AG04449 (cell line): ENCODE data around the gene CCL19.

Experiments
- CTCF ChIA-PET: fragments of 350-600 bp; formaldehyde crosslinking; extraction: SDS; loops from one replicate; lab custom pipeline; 2021; ENCODE audit warnings: antibody characterized with exemption; lab: Yijun Ruan, JAX
- POLR2A ChIA-PET: fragments of 400-600, 350-600 bp; formaldehyde crosslinking; extraction: SDS; loops from one replicate; lab custom pipeline; 2020; ENCODE audit warnings: antibody characterized with exemption, inconsistent platforms; lab: Yijun Ruan, JAX
- DNase-seq: peaks from one replicate; pipeline ENCODE4 v3.0.0-alpha.2; 2010; ENCODE audit warnings: low read depth, low spot score
- H3K4me3 ChIP-seq: 2 replicates; pipeline ENCODE4 v1.5.1; 2011; ENCODE audit warnings: low read depth, mild to moderate bottlenecking, control low read depth, low read length
- TF ChIP-seq, protein P1 (sequence below): IDR thresholded peaks from one replicate; pipeline ENCODE4 v1.5.1; 2011; ENCODE audit warnings: mild to moderate bottlenecking, moderate library complexity, low read length, control low read depth, inconsistent platforms; ENCODE audit not compliant: insufficient read depth; ENCODE audit errors: missing control alignments

CCL19 gene

DNA sequence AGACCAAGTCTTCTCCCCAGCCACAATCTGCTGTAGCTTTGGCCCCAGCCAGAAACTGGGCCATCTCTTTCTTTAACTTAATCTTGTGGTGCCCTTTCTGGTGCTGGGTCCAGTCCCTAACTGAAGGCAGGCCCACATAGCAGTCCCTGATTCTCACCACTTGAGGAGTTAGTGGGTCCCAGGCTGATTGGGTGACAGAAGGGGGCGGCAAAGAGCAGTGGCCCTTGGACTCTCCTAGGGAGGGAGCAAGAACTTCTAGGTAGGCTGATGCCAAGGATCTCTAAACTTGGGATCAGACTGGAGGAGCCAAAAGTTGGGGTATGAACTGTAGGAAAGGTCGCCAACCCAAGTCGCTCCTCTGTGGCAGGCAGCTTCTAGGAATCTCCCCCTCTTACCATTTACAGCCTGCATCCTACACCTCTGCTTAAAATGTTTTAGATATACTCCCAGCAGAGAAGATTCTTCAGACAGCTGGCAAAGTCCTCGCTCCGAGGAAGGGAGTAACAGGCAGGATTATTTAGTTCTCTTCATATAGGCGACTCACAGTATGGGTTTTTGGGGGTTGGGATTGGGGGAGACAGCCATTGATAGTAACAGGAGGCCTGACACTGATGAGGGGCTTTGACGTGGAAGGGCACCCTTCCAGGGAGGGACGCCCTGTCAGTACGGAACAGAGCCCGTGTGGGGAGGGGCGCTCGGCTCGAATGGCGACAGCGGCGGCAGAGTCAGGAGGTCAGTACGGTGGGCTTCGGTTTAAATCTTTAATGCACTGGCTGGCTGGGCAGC, 26.6 kb downstream of the CCL19 start:
- DNase-seq = no peak
- peak overlapping the region; percentile 63 for H3K4me3 ChIP-seq
- CTCF ChIA-PET = interaction anchor here (0.7 to 8.4 kb wide), 16 partner anchors 11 to 61 kb away, joined by 3 to 153 read pairs (median 5); partner anchors contain the start of genes CCL19, CCL21, GALT and IL11RA
- TF ChIP-seq, protein P1, sequence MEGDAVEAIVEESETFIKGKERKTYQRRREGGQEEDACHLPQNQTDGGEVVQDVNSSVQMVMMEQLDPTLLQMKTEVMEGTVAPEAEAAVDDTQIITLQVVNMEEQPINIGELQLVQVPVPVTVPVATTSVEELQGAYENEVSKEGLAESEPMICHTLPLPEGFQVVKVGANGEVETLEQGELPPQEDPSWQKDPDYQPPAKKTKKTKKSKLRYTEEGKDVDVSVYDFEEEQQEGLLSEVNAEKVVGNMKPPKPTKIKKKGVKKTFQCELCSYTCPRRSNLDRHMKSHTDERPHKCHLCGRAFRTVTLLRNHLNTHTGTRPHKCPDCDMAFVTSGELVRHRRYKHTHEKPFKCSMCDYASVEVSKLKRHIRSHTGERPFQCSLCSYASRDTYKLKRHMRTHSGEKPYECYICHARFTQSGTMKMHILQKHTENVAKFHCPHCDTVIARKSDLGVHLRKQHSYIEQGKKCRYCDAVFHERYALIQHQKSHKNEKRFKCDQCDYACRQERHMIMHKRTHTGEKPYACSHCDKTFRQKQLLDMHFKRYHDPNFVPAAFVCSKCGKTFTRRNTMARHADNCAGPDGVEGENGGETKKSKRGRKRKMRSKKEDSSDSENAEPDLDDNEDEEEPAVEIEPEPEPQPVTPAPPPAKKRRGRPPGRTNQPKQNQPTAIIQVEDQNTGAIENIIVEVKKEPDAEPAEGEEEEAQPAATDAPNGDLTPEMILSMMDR = peak; percentile 97
- POLR2A ChIA-PET = interaction anchor here (1.2 to 2.1 kb wide), 3 partner anchors 9 to 18 kb away, joined by 5 to 11 read pairs (median 8); partner anchors contain the start of genes GALT and IL11RA

DNA sequence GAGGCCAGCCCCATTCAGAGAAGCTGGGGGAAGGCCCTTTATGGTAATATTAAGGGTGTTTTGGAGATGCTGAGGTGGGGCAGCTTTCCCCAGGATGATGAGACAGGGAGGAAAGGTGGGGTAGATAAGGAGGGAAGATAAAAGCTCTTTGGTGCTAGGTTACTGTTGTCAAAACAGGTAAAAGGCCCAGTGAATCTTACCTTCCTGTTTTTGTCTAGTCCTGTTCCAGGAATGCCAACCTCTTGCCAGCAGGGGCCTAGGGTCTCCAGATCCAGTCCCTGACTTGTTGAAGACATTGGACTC, 27.8 kb downstream of the CCL19 start:
- no peak for DNase-seq
- TF ChIP-seq, protein P1 = no peak
- CTCF ChIA-PET = interaction anchor here (0.7 to 8.4 kb wide), 8 partner anchors 12 to 72 kb away, joined by 3 to 153 read pairs (median 4); partner anchors contain the start of genes CCL21, GALT, IL11RA and RPP25L
- no peak overlapping the region for H3K4me3 ChIP-seq
- POLR2A ChIA-PET = interaction anchor here (0.8 kb wide), 1 partner anchor 16 kb away, joined by 3 read pairs; the partner anchor contains the start of gene GALT

DNA sequence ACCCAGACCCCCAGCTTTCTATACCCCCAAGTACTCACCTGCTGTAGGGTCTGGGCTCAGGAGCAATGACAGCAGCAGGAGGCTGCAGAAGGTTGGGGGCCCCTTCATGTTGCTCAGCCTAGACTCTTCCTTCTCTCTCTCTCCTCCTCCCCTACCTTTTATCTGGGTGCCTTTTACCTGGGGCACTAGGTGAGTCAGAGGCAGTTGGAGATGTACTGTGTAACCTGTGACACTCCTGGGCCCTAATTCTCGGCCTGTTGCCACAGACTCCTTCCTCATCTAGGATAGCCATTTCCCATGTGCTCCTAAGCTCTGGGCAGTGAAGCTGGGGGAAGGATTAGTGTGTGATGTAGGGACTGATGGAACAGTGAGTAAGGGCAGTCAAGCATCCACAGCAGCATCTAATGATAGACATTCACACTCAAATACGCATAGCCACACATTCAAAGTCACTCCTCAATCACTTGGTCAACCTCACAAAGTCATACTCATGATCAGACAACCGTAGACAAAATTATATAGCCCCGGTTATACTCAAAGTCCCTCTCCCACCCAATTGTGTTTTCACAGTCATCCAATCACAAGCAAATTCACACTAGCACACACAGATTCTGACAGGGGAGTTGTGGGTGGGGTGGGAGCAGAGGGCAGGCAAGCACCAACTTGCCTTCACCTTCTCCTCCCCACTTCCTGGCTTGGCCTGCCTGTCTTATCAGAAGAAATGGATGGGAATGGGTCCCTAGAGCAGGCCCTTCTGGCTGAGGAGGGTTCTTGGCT, 28.4 kb downstream of the CCL19 start, which contains the start of gene CCL27:
CCL27 (minus strand) TSS at position 132 of the 777 bp plus-strand sequence; CDS start at position 108, 24 bp downstream.
- no peak for DNase-seq
- no peak within 1 kb of the TSS for H3K4me3 ChIP-seq
- POLR2A ChIA-PET = interaction anchor here (0.8 kb wide), 1 partner anchor 16 kb away, joined by 3 read pairs; the partner anchor contains the start of gene GALT
- TF ChIP-seq, protein P1 = no peak
- CTCF ChIA-PET = interaction anchor here (0.7 to 8.4 kb wide), 9 partner anchors 13 to 71 kb away, joined by 3 to 153 read pairs (median 4); partner anchors contain the start of genes CCL21, GALT, IL11RA and RPP25L

DNA sequence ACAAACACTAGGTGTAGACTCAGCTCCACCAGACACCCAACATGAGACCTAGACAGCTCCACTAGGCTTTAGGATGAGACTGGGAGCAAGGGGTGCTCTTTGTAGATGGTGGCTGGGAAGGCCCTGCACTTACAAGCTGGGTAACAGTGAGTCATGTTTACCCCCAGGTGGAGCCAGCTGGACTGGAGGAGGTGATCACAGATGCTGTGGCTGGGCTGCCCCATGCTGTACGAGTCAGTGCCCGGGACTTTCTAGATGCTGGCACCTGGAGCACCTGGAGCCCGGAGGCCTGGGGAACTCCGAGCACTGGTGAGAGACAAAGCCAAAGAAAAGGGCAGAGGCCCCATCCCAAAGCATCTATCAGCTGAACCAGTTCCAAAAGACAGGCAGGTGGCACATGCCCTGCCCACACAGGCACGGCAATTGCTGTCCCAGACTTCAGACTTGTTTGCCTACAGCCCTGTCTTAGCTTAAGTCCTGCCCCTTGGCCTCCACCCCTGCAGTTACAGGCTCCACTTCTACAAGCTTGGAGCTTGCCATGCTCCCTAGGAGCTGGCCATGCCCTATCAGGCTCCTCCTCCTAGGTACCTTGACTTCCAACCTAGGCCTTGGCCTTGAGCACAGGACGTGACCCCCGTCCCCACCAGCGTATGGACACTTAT, 31.4 kb downstream of the CCL19 start:
- TF ChIP-seq, protein P1 = no peak
- CTCF ChIA-PET = interaction anchor here (1.3 to 8.4 kb wide), 3 partner anchors 10 to 44 kb away, joined by 4 to 153 read pairs (median 4); partner anchors contain the start of genes GALT and IL11RA
- POLR2A ChIA-PET = interaction anchor here (1.5 to 1.6 kb wide), 2 partner anchors 7 to 13 kb away, joined by 4 read pairs; partner anchors contain the start of gene GALT
- H3K4me3 ChIP-seq = no peak overlapping the region
- DNase-seq = no peak

DNA sequence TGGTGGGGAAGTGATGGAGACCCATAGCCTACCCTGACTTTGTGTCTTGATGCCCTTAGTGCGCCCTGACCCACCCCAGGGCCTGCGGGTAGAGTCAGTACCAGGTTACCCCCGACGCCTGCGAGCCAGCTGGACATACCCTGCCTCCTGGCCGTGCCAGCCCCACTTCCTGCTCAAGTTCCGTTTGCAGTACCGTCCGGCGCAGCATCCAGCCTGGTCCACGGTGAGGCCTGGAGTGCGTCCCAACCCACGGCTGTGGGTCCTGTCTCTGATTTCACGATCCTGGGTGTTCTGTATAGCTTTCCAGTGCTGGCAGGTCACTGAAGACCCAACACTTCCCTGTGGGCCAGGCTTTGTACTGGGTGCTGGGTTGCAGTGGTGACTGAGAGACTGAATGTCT, 32.6 kb downstream of the CCL19 start:
- H3K4me3 ChIP-seq = no peak overlapping the region
- ChIA-PET CTCF (interaction anchor here (0.6 to 1.7 kb wide), 4 partner anchors 10 to 44 kb away, joined by 3 to 5 read pairs (median 4); partner anchors contain the start of gene GALT), POLR2A (no interaction called here)
- TF ChIP-seq, protein P1 = no peak
- DNase-seq = no peak
